Vagina (tissue), 2 donors: Measurements from ENCODE around the gene EIF2B4. TPM values are rescaled to one million over a fixed set of nuclear protein-coding genes. Genes with fewer than 3 reads are reported as not detected.

Experiments
- DNase-seq, 2 donors: peaks; one replicate each; pipeline ENCODE4 v3.0.0-alpha.2; 2017; ENCODE audit errors: extremely low spot score in 2 of 2
- H3K27ac ChIP-seq: fragments of 200-600 bp; sonication (generic); one replicate; pipeline ENCODE4 v1.5.1; 2019
- H3K27me3 ChIP-seq: fragments of 200-600 bp; sonication (generic); one replicate; pipeline ENCODE4 v1.5.1; 2019
- H3K36me3 ChIP-seq, 2 donors: fragments of 200-600 bp; sonication (generic); one replicate each; pipeline ENCODE4 v1.5.1; 2017 to 2019
- H3K4me1 ChIP-seq: fragments of 200-600 bp; sonication (generic); one replicate; pipeline ENCODE4 v1.5.1; 2019
- H3K4me3 ChIP-seq, 2 donors: fragments of 200-600 bp; sonication (generic); 1 replicate in 1 of 2; 2 replicates in 1 of 2; pipeline ENCODE4 v1.5.1; 2016 to 2019
- H3K9me3 ChIP-seq: fragments of 200-600 bp; sonication (generic); one replicate; pipeline ENCODE4 v1.5.1; 2019
- POLR2A ChIP-seq, 2 donors: fragments of 450-650 bp; IDR thresholded peaks; one replicate each; pipeline ENCODE4 v1.6.1; 2017; ENCODE audit warnings: antibody characterized with exemption in 2 of 2, mild to moderate bottlenecking in 2 of 2, moderate library complexity in 2 of 2
- POLR2AphosphoS5 ChIP-seq, 2 donors: sonication (generic); formaldehyde crosslinking; IDR thresholded peaks; one replicate each; pipeline ENCODE4 v1.9.0; 2017; ENCODE audit warnings: antibody characterized with exemption in 2 of 2, mild to moderate bottlenecking in 2 of 2, low read depth in 1 of 2; ENCODE audit not compliant: insufficient read depth in 1 of 2
- intact Hi-C: fragments of 100-400 bp; cut with DNase I; formaldehyde crosslinking; loops from one replicate; pipeline ENCODE4 v1.15.1; 2023
- total RNA-seq: library from RNA; depleted of rRNA; stranded (reverse); fragments of >200 nt; gene quantifications from one replicate; pipeline ENCODE4 v1.2.3, GENCODE V29; 2016
- TF ChIP-seq, protein P1 (sequence below), 3 experiments: fragments of 450-650 bp in 2 of 3; fragments of 200-600 bp in 1 of 3; sonication (generic) in 1 of 3; IDR thresholded peaks; one replicate each; pipeline ENCODE4 v1.5.1; 2017 to 2019; ENCODE audit warnings: antibody characterized with exemption in 3 of 3, mild to moderate bottlenecking in 2 of 3, moderate library complexity in 2 of 3

Gene EIF2B4
- 37.1 TPM for total RNA-seq

DNA sequence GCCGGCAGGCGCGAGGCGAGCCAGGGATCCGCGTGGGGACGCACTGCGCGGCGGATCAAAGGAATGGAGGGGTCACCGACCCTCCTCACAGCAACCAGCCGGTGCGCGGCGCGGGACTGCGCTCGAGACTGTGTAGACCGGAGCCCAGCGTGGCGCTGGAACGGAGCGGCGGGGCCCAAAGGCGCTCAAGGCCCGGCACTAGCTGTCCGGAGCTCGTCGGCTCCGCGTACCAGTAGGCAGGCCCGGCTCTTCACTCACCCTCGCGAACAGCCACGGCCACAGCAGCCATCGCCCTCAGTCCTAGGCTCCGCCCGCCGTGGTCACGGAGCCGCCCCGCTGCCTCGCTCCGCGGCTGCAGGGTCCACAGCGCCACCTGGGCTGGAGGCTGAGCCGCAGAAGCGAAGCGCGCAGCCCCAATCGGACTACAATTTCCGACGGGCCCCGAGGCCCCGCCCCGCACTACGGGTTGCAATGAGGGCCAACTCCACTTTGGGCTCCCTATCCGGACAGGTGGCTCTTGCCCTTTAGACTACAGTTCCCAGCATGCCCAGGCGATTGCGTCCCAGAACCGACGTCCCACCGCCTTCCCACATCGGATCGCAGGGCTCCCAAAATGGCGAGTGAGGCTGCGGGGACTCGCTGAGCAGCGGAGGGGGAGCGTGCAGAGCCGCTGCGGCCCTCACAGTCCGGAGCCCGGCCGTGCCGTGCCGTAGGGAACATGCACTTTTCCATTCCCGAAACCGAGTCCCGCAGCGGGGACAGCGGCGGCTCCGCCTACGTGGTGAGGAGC, at the start of gene EIF2B4, which contains the start of gene SNX17:
Gene EIF2B4 (minus strand): TSS at position 313 of the 790 bp plus-strand sequence. CDS start 24 bp downstream, at position 289.
Gene SNX17 (plus strand): TSS at position 591 of the 790 bp plus-strand sequence. CDS start 128 bp downstream, at position 719.
- Histone ChIP-seq H3K4me3 (peak within 1 kb of the TSS; percentile 79 to 91), H3K4me1 (peaks cover 36% of the 10 kb centered on the region), H3K36me3 (peaks cover 0 to 55% of the 10 kb centered on the region in 2 donors), H3K9me3 (no peaks in the 10 kb centered on the region), H3K27me3 (no peaks in the 10 kb centered on the region), H3K27ac (peak within 1 kb of the TSS; percentile 83)
- intact Hi-C loops: no loop called here
- TF ChIP-seq POLR2A (IDR thresholded peaks at IDR 0.05) (peak; percentile 16 to 44), POLR2AphosphoS5 (IDR thresholded peaks at IDR 0.05; ENCODE audit: insufficient read depth in 1 of 2, low read depth in 1 of 2) (peak; percentile 96 to 99)
- TF ChIP-seq, protein P1, sequence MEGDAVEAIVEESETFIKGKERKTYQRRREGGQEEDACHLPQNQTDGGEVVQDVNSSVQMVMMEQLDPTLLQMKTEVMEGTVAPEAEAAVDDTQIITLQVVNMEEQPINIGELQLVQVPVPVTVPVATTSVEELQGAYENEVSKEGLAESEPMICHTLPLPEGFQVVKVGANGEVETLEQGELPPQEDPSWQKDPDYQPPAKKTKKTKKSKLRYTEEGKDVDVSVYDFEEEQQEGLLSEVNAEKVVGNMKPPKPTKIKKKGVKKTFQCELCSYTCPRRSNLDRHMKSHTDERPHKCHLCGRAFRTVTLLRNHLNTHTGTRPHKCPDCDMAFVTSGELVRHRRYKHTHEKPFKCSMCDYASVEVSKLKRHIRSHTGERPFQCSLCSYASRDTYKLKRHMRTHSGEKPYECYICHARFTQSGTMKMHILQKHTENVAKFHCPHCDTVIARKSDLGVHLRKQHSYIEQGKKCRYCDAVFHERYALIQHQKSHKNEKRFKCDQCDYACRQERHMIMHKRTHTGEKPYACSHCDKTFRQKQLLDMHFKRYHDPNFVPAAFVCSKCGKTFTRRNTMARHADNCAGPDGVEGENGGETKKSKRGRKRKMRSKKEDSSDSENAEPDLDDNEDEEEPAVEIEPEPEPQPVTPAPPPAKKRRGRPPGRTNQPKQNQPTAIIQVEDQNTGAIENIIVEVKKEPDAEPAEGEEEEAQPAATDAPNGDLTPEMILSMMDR (IDR thresholded peaks at IDR 0.05): peak; percentile 38 to 86 (median 59)
- peak in 1 of 2 donors; percentile 100 for DNase-seq

DNA sequence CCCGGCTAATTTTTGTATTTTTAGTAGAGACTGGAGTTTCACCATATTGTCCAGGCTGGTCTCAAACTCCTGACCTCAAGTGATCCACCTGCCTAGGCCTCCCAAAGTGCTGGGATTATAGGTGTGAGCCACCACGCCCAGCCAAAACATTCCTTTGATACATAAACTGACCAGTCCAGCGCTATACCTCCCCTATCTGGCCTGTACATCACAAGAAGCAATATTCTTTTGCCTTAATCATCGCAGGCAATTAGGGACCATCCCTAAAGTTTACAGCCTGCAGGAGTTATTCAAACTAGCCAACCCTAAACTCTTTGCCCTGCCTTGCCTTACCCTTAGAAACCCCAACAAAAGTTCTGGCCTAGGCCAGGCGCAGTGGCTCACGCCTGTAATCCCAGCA, 46.0 kb upstream of the EIF2B4 start:
- Histone ChIP-seq H3K9me3 (no peaks in the 10 kb centered on the region), H3K4me3 (no peak overlapping the region), H3K27me3 (no peaks in the 10 kb centered on the region), H3K27ac (no peak overlapping the region), H3K4me1 (no peaks in the 10 kb centered on the region), H3K36me3 (no peaks in the 10 kb centered on the region)
- TF ChIP-seq POLR2AphosphoS5 (IDR thresholded peaks at IDR 0.05; ENCODE audit: insufficient read depth in 1 of 2, low read depth in 1 of 2): no peak
- no peak for TF ChIP-seq POLR2A (IDR thresholded peaks at IDR 0.05)
- TF ChIP-seq, protein P1 (IDR thresholded peaks at IDR 0.05): no peak
- intact Hi-C loops: no loop called here
- DNase-seq: no peak

DNA sequence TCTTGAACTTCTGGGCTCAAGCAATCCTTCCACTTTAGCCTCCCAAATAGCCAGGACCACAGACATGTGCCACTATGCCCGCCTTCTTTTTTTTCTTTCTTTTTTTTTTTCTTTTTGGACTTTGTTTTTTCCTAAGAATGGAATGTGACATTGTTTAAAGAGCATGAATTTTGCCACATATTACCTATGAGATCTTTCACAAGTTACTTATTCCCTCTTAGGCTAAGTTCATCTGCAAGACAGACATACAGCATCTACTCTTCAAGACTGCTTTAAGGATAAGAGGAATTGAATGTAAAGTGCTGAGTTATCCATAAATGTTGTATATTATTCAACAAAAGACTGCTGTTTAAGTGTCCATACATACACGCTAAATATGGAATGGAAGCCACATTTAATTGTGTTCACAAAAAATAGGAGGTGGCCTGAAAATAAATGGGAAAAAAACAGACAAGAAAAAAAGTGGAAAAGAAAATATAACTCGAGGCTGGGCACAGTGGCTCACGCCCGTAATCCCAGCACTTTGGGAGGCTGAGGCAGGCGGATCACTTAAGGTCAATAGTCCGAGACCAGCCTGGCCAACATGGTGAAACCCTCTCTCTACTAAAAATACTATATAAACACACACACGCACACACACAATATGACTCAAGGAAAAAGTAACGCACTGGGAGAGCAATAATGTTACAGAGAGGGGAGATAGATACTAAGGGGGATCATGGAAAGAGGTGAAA, 42.4 kb upstream of the EIF2B4 start:
- TF ChIP-seq, protein P1 (IDR thresholded peaks at IDR 0.05): no peak

DNA sequence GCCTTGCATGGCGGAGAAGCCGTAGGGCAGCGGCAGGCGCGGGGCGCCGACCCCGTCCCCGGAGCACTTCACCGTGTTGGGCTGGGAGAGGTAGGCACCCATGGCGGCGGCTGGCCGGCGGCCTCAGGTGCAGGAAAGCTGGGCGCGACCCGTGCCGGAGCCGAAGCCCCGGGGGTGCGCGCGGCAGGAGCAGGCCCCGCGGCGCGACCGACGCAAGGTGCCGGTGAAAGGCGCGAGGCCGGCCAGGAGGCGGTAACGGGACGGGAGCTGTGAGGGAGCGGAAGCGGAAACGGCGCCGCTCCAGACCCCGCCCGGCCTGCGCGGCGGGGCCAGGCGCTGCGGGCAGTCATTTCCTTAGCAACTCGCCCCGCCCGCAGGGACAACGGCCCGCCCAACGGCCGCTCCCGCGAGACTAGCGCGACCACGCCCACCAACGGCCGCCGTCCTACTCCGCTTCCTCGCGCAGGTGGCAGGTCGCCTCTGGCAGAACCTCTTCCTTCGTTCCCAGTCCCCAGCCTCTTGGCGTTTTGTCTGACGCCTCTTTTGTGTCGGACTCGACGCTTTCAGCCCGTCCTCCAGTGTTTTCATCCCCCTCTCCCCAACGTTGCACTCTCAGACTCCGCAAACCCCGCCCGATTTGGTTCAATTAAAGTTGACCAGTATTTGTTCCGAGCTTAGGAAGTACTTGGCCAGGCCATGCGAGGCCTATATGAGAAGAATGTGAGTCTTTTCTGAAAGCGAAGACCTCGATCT, 39.4 kb upstream of the EIF2B4 start, which contains the start of gene PPM1G:
Gene PPM1G (minus strand): TSS at position 271 of the 753 bp plus-strand sequence. CDS start 169 bp downstream, at position 102.
- DNase-seq: peak; percentile 89 to 96

More for the DNA sequence above, 42.4 kb upstream of the EIF2B4 start:
- Histone ChIP-seq H3K9me3 (no peaks in the 10 kb centered on the region), H3K27me3 (no peaks in the 10 kb centered on the region), H3K36me3 (no peaks in the 10 kb centered on the region), H3K27ac (no peak overlapping the region), H3K4me1 (peaks cover 16% of the 10 kb centered on the region), H3K4me3 (no peak overlapping the region)
- intact Hi-C loops: no loop called here
- DNase-seq: no peak

More for the DNA sequence above, 39.4 kb upstream of the EIF2B4 start, which contains the start of gene PPM1G:
- Histone ChIP-seq H3K4me1 (peaks cover 30% of the 10 kb centered on the region), H3K4me3 (peak within 1 kb of the TSS; percentile 67 to 97), H3K36me3 (no peaks in the 10 kb centered on the region), H3K9me3 (no peaks in the 10 kb centered on the region), H3K27ac (peak within 1 kb of the TSS; percentile 80), H3K27me3 (no peaks in the 10 kb centered on the region)
- intact Hi-C loops: no loop called here
- no peak for TF ChIP-seq POLR2A (IDR thresholded peaks at IDR 0.05)
- TF ChIP-seq, protein P1 (IDR thresholded peaks at IDR 0.05): no peak
- peak; percentile 69 to 81 for TF ChIP-seq POLR2AphosphoS5 (IDR thresholded peaks at IDR 0.05; ENCODE audit: insufficient read depth in 1 of 2, low read depth in 1 of 2)
